Measurements from ENCODE around the gene NMT2. TPM values are rescaled to one million over a fixed set of nuclear protein-coding genes. Genes with fewer than 3 reads are reported as not detected.

NMT2 gene
- polyA plus RNA-seq, 10 donors, result 14.0 to 20.9 (median 17.6) TPM

GRCh38 chr10:15097011-15097812 is 71.3 kb downstream of the NMT2 start, which contains the start of gene RPP38:
Gene RPP38, plus strand, starts transcription at chr10:15097355. Its CDS starts 5,960 bp downstream, at chr10:15103315.
- peak; percentile 95 to 99 (median 96) for DNase-seq

- no peak for DNase-seq
Observed at GRCh38 chr10:15096661-15097010, 71.9 kb downstream of the NMT2 start.

DNA sequence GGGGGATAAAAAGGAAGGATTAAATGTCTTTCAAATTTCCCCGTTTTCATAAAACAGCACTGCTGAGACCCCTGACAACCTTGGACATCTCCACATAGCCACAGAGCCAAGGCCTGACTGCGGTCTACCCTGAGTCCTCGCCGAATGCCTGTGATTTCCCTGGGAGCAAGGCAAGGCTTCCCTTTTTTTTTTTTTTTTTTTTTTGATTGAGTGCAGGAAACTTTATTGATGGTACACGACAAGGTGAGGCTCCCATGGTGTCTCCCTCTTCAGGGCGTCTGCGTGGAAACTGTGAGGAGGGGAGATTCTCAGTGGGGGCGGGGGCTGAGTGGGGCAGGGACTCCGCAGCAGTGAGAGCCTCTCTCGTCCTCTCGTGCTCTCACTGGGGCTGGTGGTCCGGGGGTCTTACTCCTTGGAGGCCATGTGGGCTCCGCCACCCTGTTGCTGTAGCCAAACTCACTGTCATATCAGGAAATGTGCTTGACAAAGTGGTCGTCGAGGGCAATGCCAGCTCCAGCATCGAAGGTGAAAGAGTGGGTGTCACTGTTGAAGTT is 75.6 kb downstream of the NMT2 start:
- DNase-seq, result no peak

DNA sequence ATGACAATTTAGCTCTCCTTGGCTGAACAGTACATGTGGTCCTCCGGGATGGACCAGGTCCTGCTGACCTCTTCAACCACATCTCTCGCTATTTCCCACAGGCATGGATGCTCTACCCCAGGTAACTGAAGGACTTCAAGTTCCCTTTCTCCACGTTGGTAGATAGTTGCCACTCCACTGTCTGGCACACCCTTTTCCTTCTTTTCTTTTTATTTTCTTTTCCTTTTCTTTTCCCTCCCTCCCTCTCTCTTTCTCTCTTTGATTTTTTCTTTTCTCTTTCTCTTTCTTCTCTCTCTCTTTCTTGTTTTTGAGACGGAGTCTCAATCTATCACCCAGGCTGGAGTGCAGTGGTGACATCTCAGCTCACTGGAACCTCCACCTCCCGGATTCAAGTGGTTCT is 77.1 kb downstream of the NMT2 start:
- DNase-seq, result no peak

GRCh38 chr10:15088428-15089261 is 79.8 kb downstream of the NMT2 start, which contains the start of gene ACBD7:
Gene ACBD7, minus strand, starts transcription at chr10:15088776. Its CDS starts 48 bp downstream, at chr10:15088728.
- peak; percentile 62 to 93 (median 86) for DNase-seq

DNA sequence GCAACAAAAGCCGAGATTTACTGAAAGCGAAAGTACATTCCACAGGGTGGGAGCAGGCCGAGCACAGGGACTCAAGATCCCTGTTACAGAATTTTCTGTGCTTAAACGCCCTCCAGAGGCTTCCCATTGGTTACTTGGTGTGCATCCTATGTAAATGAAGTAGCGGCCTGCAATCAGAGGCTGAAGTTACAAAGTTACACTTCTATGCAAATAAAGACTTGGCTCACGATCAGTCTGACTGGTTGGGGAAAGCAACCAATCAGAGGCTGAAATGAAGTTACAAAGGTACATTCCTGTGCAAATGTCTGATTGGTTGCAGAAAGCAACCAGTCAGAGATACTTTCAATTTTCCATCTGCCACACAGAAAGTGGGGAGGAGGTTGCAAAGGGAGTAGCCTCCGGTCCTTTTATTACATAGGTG is 84.0 kb downstream of the NMT2 start:
- peak; percentile 73 to 91 (median 84) for DNase-seq

DNA sequence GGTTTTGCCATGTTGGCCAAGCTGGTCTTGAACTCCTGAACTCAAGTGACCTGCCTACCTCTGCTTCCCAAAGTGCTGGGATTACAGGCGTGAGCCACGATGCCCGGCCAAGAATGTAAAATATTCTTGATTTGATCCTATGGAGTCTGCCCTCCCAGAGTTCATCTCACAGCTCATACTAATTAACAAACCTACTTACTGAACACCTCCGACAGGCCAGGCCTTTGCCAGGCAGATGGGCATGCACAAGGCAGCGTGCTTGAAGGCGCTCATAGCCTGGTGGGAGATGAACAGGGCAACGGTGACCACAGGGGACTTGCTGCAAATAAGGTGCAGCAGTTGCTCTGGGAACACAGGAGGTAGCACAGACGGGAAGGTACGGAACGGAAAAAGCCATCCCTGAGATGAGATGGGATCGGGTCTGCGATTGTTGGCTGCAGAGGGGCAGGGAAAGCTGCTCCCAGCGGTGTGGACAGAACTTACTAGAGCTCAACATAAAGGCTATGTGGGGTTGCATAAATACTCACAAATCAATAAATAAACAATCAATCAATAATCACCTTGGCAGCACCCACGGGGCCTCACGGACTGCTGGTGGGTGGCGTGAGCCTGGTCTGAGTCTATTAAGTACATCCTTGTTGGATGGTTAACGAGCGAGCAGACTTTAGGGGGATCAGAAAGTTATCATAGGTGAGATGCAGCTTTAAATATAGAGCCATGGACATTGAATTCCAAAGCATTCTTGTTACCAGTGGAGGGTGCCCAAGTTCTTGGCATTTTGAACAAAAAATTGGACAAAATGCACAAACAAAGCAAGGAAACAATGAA is 84.6 kb downstream of the NMT2 start:
- no peak for DNase-seq

DNA sequence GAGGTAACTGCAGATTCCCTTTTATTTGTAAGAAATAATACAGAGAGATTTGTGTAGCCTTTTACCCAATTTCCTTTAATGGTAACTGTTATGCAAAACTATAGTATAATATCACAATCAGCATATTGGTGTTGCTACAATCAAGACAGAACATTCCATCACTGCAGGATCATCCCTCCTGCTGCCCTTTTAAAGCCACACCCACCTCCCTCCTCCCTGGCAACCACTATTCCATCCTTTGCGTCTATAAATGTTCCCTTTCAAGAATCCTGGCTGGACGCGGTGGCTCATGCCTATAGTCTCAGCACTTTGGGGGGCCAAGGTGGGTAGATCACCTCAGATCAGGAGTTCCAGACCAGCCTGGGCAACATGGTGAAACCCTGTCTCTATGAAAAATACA is 93.1 kb downstream of the NMT2 start:
- DNase-seq, result no peak

DNA sequence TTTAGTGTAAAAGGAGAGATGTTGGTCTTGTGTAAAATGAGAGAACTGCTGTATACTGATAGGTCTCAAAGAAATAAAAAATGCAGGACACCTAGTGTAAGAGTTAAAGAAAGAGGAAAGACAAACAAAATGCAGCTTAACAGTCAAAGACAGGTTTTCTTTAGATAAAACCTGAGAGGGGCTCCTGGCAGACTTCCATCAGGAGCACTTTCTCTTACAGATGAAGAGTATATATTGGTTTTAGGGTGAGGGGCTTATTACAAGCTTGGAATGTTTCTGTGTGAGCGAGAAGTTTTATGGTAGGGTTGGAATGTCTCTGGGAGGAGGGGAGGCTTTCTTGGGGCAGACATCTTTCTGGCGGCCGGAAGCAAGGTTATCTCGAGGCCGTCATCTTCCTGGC is 96.1 kb downstream of the NMT2 start:
- no peak for DNase-seq

DNA sequence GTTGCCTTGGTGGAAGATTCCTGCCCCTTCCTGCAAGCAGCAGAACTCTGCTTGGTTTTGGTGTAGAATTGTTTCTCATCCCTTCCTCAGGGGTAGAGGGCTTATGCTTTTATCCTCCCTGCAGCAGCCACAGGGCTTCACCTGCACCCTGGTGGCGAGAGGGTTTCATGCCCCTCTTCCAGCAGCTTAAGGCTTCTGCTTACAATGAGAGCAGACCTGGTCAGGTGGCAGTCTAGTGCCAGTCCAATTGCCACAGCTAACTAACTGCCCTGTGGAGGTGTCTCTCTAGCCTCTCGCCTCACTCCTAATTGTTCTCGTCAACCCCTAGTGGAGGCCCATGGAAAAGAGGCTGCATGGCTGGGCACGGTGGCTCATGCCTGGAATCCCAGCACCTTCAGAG is 99.3 kb downstream of the NMT2 start:
- no peak for DNase-seq

DNA sequence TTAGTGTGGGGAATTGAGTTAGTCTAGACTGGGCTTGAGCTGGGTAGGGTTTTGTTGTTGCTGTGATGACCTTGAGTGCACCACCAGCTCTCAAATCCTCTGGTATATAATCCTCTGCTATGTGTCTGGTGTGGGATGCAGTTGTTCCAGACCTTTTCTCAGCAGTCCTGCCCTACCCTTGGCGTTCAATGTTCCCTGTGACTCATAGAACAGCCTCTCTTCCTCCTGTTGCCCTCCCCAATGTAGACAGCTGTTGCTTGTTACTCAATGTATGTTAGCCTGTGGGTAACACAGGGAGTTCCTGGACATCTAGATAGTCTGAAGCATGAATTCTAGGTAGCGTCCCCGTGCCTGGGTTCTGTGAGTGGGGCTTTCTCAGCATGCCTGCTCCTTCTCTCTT is 99.7 kb downstream of the NMT2 start:
- peak in 2 of 3 donors; percentile 21 to 31 for DNase-seq

DNA sequence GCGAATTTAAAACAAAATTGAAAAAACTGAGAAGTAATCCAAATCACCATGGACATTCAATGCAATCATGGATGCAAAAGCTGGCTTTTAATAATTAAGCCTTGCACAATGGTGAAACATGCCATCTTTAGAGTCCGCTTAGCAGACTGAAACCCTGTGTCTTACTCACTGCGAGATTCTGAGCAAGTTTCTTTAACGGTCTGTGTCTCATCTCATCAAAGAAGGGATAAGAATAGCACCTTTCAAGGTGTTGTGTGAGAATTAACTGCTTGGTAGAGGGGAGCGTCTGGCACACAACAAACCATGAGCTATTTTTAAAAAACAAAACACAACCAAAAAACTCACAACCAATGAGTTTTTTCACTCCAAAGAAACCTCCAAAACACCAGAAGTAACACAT is 101.3 kb downstream of the NMT2 start:
- no peak for DNase-seq

DNA sequence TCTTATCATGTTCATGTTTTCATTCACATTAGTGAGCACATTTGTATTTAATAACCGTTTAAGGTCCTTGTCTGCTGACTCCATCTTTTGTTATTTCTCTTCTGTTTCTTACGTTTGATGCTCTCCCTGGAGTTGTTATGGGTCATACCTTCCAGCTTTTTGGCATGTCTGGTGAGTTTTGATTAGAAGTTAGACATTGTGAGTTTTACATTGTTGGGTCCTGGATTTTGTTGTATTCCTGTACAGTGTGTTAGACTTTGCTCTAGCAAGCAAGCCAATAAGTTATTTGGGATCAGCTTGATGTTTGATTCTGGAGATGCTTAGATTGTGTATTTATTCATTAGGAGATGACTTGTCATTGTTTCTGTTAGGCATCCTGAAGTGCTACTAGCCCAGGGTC is 107.9 kb downstream of the NMT2 start:
- no peak for DNase-seq

DNA sequence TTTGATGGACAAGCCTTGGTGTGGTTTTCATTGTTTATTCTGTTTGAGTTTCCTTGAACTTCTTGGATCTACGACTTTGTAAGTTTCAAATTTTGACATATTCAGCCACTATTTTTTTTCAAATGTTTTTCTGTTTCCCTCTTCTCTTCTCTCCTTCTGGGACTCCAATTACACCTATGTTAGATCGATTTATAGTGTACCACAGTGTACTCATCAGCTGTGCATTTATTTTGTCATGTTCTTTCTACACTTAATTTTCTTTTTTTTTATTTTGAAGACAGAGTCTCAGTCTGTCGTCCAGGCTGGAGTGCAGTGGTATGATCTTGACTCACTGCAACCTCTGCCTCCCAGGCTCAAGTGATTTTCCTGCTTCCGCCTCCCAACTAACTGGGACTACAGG is 108.6 kb downstream of the NMT2 start:
- DNase-seq, result no peak

- DNase-seq, result no peak
Observed at GRCh38 chr10:15058689-15059088, 109.8 kb downstream of the NMT2 start.

Other genes with a start within 250 kb of the NMT2 start
- 10 to 100 TPM in 2 of 10 donors, 1 to 10 TPM in 8; 5.2 to 11.2 (median 8.3) TPM for gene DCLRE1C, start 214.6 kb downstream of the NMT2 start, polyA plus RNA-seq (ENCODE audit: insufficient read length in 10 of 10)
- 1 to 10 TPM in 1 of 10 donors, under 1 TPM in 7, not detected in 2; 0.29 to 2.1 (median 0.56) TPM for gene MEIG1, start 209.3 kb downstream of the NMT2 start, polyA plus RNA-seq (ENCODE audit: insufficient read length in 10 of 10)
- gene OLAH, start 124.8 kb downstream of the NMT2 start, polyA plus RNA-seq (ENCODE audit: insufficient read length in 10 of 10), result under 1 TPM in 3 of 10 donors, not detected in 7; 0.12 to 0.21 (median 0.16) TPM
- 1 to 10 TPM in 7 of 10 donors, under 1 TPM in 3; 0.77 to 2.5 (median 1.2) TPM for gene ACBD7, start 79.9 kb downstream of the NMT2 start, polyA plus RNA-seq (ENCODE audit: insufficient read length in 10 of 10)
- 10 to 100 TPM; 11.1 to 16.3 (median 13.1) TPM for gene RPP38, start 71.3 kb downstream of the NMT2 start, polyA plus RNA-seq (ENCODE audit: insufficient read length in 10 of 10)
- gene FAM171A1, start 202.6 kb upstream of the NMT2 start, polyA plus RNA-seq (ENCODE audit: insufficient read length in 10 of 10), result 10 to 100 TPM; 28.3 to 54.8 (median 34.3) TPM